HEK293 (cell line): Measurements from ENCODE around the gene ARID5A.

ENCODE experiments used
- CTCF ChIP-seq: fragments of 450-650 bp; formaldehyde crosslinking; IDR thresholded peaks from 2 replicates; pipeline ENCODE4 v1.5.1; 2016; ENCODE audit warnings: missing biosample characterization, missing genetic modification characterization
- KLF9 ChIP-seq: fragments of 450-650 bp; formaldehyde crosslinking; IDR thresholded peaks from 2 replicates; pipeline ENCODE4 v1.5.1; 2016; ENCODE audit warnings: missing biosample characterization, missing genetic modification characterization, low read depth
- MYNN ChIP-seq: fragments of 450-650 bp; formaldehyde crosslinking; IDR thresholded peaks from 2 replicates; pipeline ENCODE4 v1.5.1; 2016; ENCODE audit warnings: missing biosample characterization, missing genetic modification characterization, borderline replicate concordance
- PBX3 ChIP-seq: sonication (generic); formaldehyde crosslinking; IDR thresholded peaks from 2 replicates; pipeline ENCODE4 v1.8.1; 2022; ENCODE audit warnings: mild to moderate bottlenecking, moderate library complexity, missing genetic modification reagents
- SETDB1 ChIP-seq: IDR thresholded peaks from one replicate; pipeline ENCODE4 v1.6.1; 2017; ENCODE audit warnings: mild to moderate bottlenecking, low read length, moderate library complexity, mixed read lengths; ENCODE audit not compliant: insufficient read length
- TCF7L2 ChIP-seq: IDR thresholded peaks from 2 replicates; pipeline ENCODE4 v1.6.1; 2011; ENCODE audit warnings: low read depth, mild to moderate bottlenecking, inconsistent platforms, low read length, moderate library complexity, borderline replicate concordance
- YY2 ChIP-seq: fragments of 450-650 bp; formaldehyde crosslinking; IDR thresholded peaks from 2 replicates; pipeline ENCODE4 v1.5.1; 2016; ENCODE audit warnings: missing biosample characterization, missing genetic modification characterization
- ZNF138 ChIP-seq: fragments of 450-650 bp; formaldehyde crosslinking; IDR thresholded peaks from 2 replicates; pipeline ENCODE4 v1.5.1; 2016; ENCODE audit warnings: missing biosample characterization, missing genetic modification characterization, borderline replicate concordance
- ZNF16 ChIP-seq: fragments of 450-650 bp; formaldehyde crosslinking; IDR thresholded peaks from 2 replicates; pipeline ENCODE4 v1.5.1; 2016; ENCODE audit warnings: low read depth, missing biosample characterization, missing genetic modification characterization
- ZNF175 ChIP-seq: fragments of 450-650 bp; formaldehyde crosslinking; IDR thresholded peaks from 2 replicates; pipeline ENCODE4 v1.5.1; 2016; ENCODE audit warnings: missing biosample characterization, missing genetic modification characterization
- ZNF202 ChIP-seq: fragments of 450-650 bp; formaldehyde crosslinking; IDR thresholded peaks from 2 replicates; pipeline ENCODE4 v1.5.1; 2016; ENCODE audit warnings: missing biosample characterization, missing genetic modification characterization, borderline replicate concordance
- ZNF274 ChIP-seq, 2 experiments: fragments of 200-500 bp in 1 of 2; fragments of 450-650 bp in 1 of 2; sonication (Bioruptor generic) in 1 of 2; formaldehyde crosslinking in 1 of 2; IDR thresholded peaks; 2 replicates each; pipeline versions ENCODE4 v1.5.1 to v1.6.1; 2014 to 2016; ENCODE audit warnings: borderline replicate concordance in 1 of 2, inconsistent platforms in 1 of 2, low read length in 1 of 2, missing biosample characterization in 1 of 2, missing genetic modification characterization in 1 of 2
- ZNF561 ChIP-seq: fragments of 450-650 bp; IDR thresholded peaks from 2 replicates; pipeline ENCODE4 v1.5.1; 2018; ENCODE audit warnings: missing biosample characterization, missing genetic modification characterization, borderline replicate concordance
- ZNF777 ChIP-seq: fragments of 450-650 bp; formaldehyde crosslinking; IDR thresholded peaks from 2 replicates; pipeline ENCODE4 v1.5.1; 2017; ENCODE audit warnings: missing biosample characterization, missing genetic modification characterization, borderline replicate concordance

GRCh38 chr2:96526101-96526591, 10.4 kb upstream of the ARID5A start:
- TF ChIP-seq CTCF = no peak
- TF ChIP-seq YY2 = no peak
- TF ChIP-seq PBX3 = no peak
- TF ChIP-seq ZNF175 (tag by site-specific recombination) = no peak
- no peak for TF ChIP-seq ZNF561 (tag by site-specific recombination)
- TF ChIP-seq ZNF138 = no peak
- no peak for TF ChIP-seq TCF7L2
- TF ChIP-seq SETDB1 = no peak
- no peak for TF ChIP-seq ZNF274 (IDR thresholded peaks at IDR 0.05; ENCODE audit: low read length)
- TF ChIP-seq ZNF274 (tag by site-specific recombination; IDR thresholded peaks at IDR 0.05; ENCODE audit: borderline replicate concordance) = no peak
- TF ChIP-seq ZNF16 = no peak
- no peak for TF ChIP-seq ZNF777 (tag by site-specific recombination)
- no peak for TF ChIP-seq KLF9 (tag by site-specific recombination)
- TF ChIP-seq MYNN (tag by site-specific recombination) = no peak
- TF ChIP-seq ZNF202 (tag by site-specific recombination) = no peak
